ENCODE data around the gene CASQ2. TPM values are rescaled to one million over a fixed set of nuclear protein-coding genes. Genes with fewer than 3 reads are reported as not detected.
A peak's percentile ranks its signal among the peaks of the same experiment; 100 is the strongest.

Gene CASQ2
- total and polyA plus RNA-seq, 2 donors (not counting 3 experiments of a cell fraction or from before 2014, with no cell fraction given), result not detected

- no peak overlapping the region for H2AFZ ChIP-seq (ENCODE audit: low read depth, low read length)
Measured at GRCh38 chr1:115815694-115816093, 47.2 kb upstream of the CASQ2 start.

More at GRCh38 chr1:115815694-115816093, 47.2 kb upstream of the CASQ2 start:
- H3K4me2 ChIP-seq (ENCODE audit: insufficient read depth, low read length), result no peak overlapping the region
- H3K27me3 ChIP-seq (ENCODE audit: control insufficient read depth in 2 of 2, insufficient read depth in 2 of 2, low read length in 2 of 2), result no peaks in the 10 kb centered on the region
- DNase-seq (ENCODE audit: low read depth, low spot score) (peak; percentile 15), FAIRE-seq (peak; percentile 28)
- no peak overlapping the region for H3K9ac ChIP-seq (replicated peaks; ENCODE audit: extremely low read depth, insufficient read depth, low read length)
- no TSS peak for BruUV-seq (replicated peaks)
- H3K27ac ChIP-seq (ENCODE audit: insufficient read depth, low read depth, low read length), result no peak overlapping the region
- TF ChIP-seq EZH2 (IDR thresholded peaks at IDR 0.05; ENCODE audit: borderline replicate concordance, low read depth, low read length, severe bottlenecking), result no peak
- TF ChIP-seq JUN (IDR thresholded peaks at IDR 0.05; ENCODE audit: borderline replicate concordance, insufficient read depth, insufficient read length, low read depth), result no peak
- TF ChIP-seq POLR2A (IDR thresholded peaks at IDR 0.05; ENCODE audit: low read depth, low read length), result no peak
- TF ChIP-seq, protein P1, sequence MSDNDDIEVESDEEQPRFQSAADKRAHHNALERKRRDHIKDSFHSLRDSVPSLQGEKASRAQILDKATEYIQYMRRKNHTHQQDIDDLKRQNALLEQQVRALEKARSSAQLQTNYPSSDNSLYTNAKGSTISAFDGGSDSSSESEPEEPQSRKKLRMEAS (IDR thresholded peaks at IDR 0.05; ENCODE audit: insufficient read depth, insufficient read length), result no peak
- no peak for TF ChIP-seq FOS (IDR thresholded peaks at IDR 0.05; ENCODE audit: borderline replicate concordance, insufficient read depth, low read length)
- no peak for TF ChIP-seq CTCF (IDR thresholded peaks at IDR 0.05; ENCODE audit: extremely low read depth in 1 of 2, insufficient read depth in 1 of 2, low read depth in 1 of 2, low read length in 2 of 2)
- TF ChIP-seq POLR2AphosphoS5 (IDR thresholded peaks at IDR 0.05; ENCODE audit: insufficient read depth, low read depth, low read length), result no peak
- TF ChIP-seq MYC (IDR thresholded peaks at IDR 0.05; ENCODE audit: low read depth, low read length), result no peak
- TF ChIP-seq GATA2 (IDR thresholded peaks at IDR 0.05; ENCODE audit: insufficient read depth, insufficient read length, low read depth, low read length), result no peak
- H4K20me1 ChIP-seq (replicated peaks; ENCODE audit: control insufficient read depth, extremely low read depth, insufficient read depth, low read length), result no peaks in the 10 kb centered on the region
- CTCF ChIA-PET, result interaction anchor here (1.0 to 1.2 kb wide), 2 partner anchors 8 to 11 kb away, joined by 3 to 4 read pairs; no protein-coding TSS in a partner anchor
- H3K36me3 ChIP-seq (ENCODE audit: control insufficient read depth in 2 of 2, extremely low read depth in 1 of 2, insufficient read depth in 2 of 2, low read length in 2 of 2), result no peaks in the 10 kb centered on the region
- H3K4me1 ChIP-seq (ENCODE audit: control insufficient read depth, extremely low read depth, insufficient read depth, low read length), result peaks cover 13% of the 10 kb centered on the region
- intact Hi-C loops (cut with micrococcal nuclease) (no loop called here), dilution Hi-C loops (cut with MboI; ENCODE audit: extremely low pct_ligation_motif_present, low sequenced_read_pairs) (no loop called here)
- H3K9me3 ChIP-seq (replicated peaks; ENCODE audit: control insufficient read depth, insufficient read depth, low read length), result no peaks in the 10 kb centered on the region
- H3K9me1 ChIP-seq (replicated peaks; ENCODE audit: control insufficient read depth, extremely low read depth, insufficient read depth, low read length), result no peaks in the 10 kb centered on the region
- H3K4me3 ChIP-seq (replicated peaks in 1 of 3; ENCODE audit: insufficient read depth in 1 of 3, low read depth in 1 of 3, low read length in 3 of 3), result no peak overlapping the region
- no peaks in the 10 kb centered on the region for H3K79me2 ChIP-seq (ENCODE audit: control insufficient read depth, insufficient read depth, low read length)
- POLR2A ChIA-PET, result no interaction called here

Data from endothelial cell of umbilical vein (primary cell).